Colonic mucosa (tissue), 4 donors: ENCODE data around the gene C3orf70. TPM values are rescaled to one million over a fixed set of nuclear protein-coding genes. Genes with fewer than 3 reads are reported as not detected.

Source experiments
- DNase-seq: peaks from one replicate; pipeline ENCODE4 v3.0.0-alpha.2; 2020
- H3K27ac ChIP-seq: fragments of 200-600 bp; one replicate; pipeline ENCODE4 v1.8.0; 2021
- H3K27me3 ChIP-seq: fragments of 200-600 bp; one replicate; pipeline ENCODE4 v1.8.0; 2021
- H3K36me3 ChIP-seq: fragments of 200-600 bp; one replicate; pipeline ENCODE4 v1.8.0; 2021
- H3K4me1 ChIP-seq: fragments of 200-600 bp; one replicate; pipeline ENCODE4 v1.8.0; 2021; ENCODE audit warnings: mild to moderate bottlenecking
- H3K4me3 ChIP-seq: fragments of 200-600 bp; one replicate; pipeline ENCODE4 v1.8.0; 2021
- H3K9ac ChIP-seq, 2 donors: one replicate each; pipeline ENCODE4 v1.7.0; 2013; ENCODE audit warnings: control low read depth in 2 of 2, low read depth in 2 of 2, low read length in 2 of 2
- H3K9me3 ChIP-seq: fragments of 200-600 bp; one replicate; pipeline ENCODE4 v1.8.0; 2021
- CTCF ChIP-seq: fragments of 200-600 bp; IDR thresholded peaks from one replicate; pipeline ENCODE4 v1.8.0; 2022; ENCODE audit warnings: antibody characterized with exemption, mild to moderate bottlenecking
- intact Hi-C: fragments of 100-400 bp; cut with DNase I; formaldehyde crosslinking; loops from one replicate; pipeline ENCODE4 v1.14.1; 2022
- total RNA-seq, 2 donors: library from RNA; stranded (reverse); fragmentation: NEBNext Ultra II Directional in 1 of 2; extraction: Animal tissue kit (Norgen Biotek cat#: 25700) in 1 of 2; gene quantifications; one replicate each; pipeline ENCODE4 v1.2.1, GENCODE V29; 2021
- donor health status: healthy.
- donor health status: DM: no; HTN: no; CAD: no.
- donor health status: DM: no; HTN: no; CAD: no.

The C3orf70 gene
- total RNA-seq, 2 donors from 2014 or later = 8.4 to 12.7 TPM

DNA sequence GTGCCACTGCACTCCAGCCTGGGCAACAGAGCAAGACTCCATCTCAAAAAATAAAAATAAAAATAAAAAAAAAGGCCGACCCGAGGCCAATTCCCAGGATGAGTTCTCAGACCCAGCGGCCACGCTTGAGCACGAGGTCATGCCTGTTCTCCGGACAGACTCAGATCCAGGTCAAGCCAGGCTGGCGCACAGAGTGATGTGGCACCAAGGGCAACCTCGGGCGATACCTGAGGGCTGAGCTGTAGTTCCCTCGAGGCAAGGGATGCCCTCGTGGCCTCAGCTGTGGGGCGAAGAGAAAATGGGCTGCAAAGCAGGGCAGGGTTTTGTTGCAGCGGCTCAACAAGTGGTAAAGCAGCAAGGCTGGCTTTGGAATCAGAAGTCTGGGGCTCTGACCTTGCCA lies 77.3 kb downstream of the C3orf70 start:
- intact Hi-C loops = no loop called here
- H3K9me3 ChIP-seq = no peaks in the 10 kb centered on the region

DNA sequence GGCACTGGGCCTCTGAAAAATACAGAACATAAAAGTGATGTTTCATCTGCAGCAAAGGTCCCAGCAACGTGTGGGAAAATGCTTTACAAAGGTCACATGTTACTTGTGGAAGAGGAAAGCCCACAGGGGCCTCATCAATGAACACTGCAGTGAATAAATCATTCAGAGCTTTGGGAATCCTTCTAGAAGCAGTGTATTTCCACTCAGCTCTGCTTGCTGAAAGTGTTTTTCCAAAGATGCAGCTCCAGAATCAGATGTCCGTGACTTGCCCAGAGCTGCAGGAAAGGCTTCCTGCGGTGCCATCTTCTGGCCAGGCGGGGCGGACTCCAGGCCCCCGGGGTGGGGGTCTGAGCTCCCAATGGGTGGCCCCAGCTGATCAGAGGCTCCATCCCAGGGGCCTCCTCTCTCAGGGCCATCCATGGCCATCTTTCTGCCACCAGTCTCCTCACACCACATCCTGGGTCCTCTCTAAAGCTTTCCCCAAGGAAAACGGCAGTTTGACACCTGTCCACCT lies 81.5 kb downstream of the C3orf70 start:
- H3K9ac ChIP-seq = no peak overlapping the region
- intact Hi-C loops = loop anchor here (5.0 kb wide), 1 partner anchor 106 kb away; no protein-coding TSS in a partner anchor
- H3K9me3 ChIP-seq = no peaks in the 10 kb centered on the region
- H3K4me1 ChIP-seq = peaks cover 13% of the 10 kb centered on the region
- no peaks in the 10 kb centered on the region for H3K36me3 ChIP-seq
- TF ChIP-seq CTCF = no peak
- H3K4me3 ChIP-seq = no peak overlapping the region
- DNase-seq = no peak
- H3K27me3 ChIP-seq = no peaks in the 10 kb centered on the region
- no peak overlapping the region for H3K27ac ChIP-seq

More for the DNA sequence above, 77.3 kb downstream of the C3orf70 start:
- Histone ChIP-seq H3K36me3 (no peaks in the 10 kb centered on the region), H3K27ac (no peak overlapping the region), H3K9ac (no peak overlapping the region), H3K4me1 (peaks cover under 1% of the 10 kb centered on the region), H3K27me3 (no peaks in the 10 kb centered on the region), H3K4me3 (no peak overlapping the region)
- no peak for DNase-seq
- TF ChIP-seq CTCF = no peak

DNA sequence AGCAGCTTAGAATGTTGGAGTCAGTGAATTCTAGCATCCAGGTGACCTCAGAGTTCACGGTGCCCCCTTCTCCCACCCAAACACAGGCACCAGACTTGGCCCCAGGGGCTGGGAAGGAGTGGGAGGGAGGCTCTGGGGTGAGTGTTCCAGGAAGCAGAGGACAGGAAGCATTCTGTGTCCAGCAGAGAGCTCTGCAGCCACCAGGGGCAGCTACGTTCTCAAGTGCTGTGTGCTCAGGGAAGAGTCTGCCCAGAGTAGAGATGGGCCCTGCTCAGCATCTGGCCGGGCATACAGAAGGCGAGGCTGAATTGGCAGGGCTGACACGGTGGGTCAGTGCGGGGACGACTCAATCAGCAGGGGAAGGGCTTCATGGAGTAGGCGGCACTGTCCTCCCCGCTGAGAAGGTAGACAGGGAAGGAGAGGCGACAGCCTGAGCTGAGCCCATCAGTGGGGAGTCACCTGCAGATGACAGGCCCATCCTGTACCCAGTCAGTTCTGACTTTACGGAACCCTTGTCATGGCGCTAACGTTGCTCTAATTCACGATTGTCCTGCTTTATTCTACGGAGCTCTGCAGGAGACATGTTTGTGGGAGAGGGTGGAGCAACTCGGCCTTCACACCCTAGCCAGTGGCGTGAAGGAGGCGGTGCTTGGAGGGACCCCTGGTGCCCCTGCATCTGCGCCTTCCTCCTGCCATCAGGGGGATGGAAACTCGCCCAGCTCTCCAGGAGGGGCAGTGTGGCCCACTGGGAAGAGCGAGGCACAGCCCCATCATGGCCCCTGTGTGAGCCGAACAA lies 82.2 kb downstream of the C3orf70 start:
- Histone ChIP-seq H3K36me3 (no peaks in the 10 kb centered on the region), H3K4me3 (no peak overlapping the region), H3K9me3 (no peaks in the 10 kb centered on the region), H3K27me3 (no peaks in the 10 kb centered on the region), H3K4me1 (peaks cover 13% of the 10 kb centered on the region), H3K9ac (peak overlapping the region in 1 of 2 donors; percentile 58), H3K27ac (peak overlapping the region; percentile 84)
- TF ChIP-seq CTCF = peak; percentile 41
- peak; percentile 61 for DNase-seq
- intact Hi-C loops = loop anchor here (5.0 kb wide), 1 partner anchor 107 kb away; no protein-coding TSS in a partner anchor

GRCh38 chr3:185069037-185070030 lies 83.5 kb downstream of the C3orf70 start:
- H3K27me3 ChIP-seq = no peaks in the 10 kb centered on the region
- H3K4me3 ChIP-seq = no peak overlapping the region
- H3K9me3 ChIP-seq = no peaks in the 10 kb centered on the region
- H3K36me3 ChIP-seq = no peaks in the 10 kb centered on the region
- peaks cover 13% of the 10 kb centered on the region for H3K4me1 ChIP-seq
- H3K9ac ChIP-seq = peak overlapping the region; percentile 40 to 58
- peak; percentile 87 for DNase-seq
- intact Hi-C loops = loop anchor here (5.0 kb wide), 1 partner anchor 108 kb away; no protein-coding TSS in a partner anchor
- peak overlapping the region; percentile 84 for H3K27ac ChIP-seq
- TF ChIP-seq CTCF = no peak

- Histone ChIP-seq H3K27me3 (no peaks in the 10 kb centered on the region), H3K4me1 (peaks cover 13% of the 10 kb centered on the region), H3K4me3 (no peak overlapping the region), H3K9ac (no peak overlapping the region), H3K27ac (no peak overlapping the region), H3K9me3 (no peaks in the 10 kb centered on the region), H3K36me3 (no peaks in the 10 kb centered on the region)
- no peak for TF ChIP-seq CTCF
- DNase-seq = no peak
- intact Hi-C loops = no loop called here
These were observed 85.7 kb downstream of the C3orf70 start for GRCh38 chr3:185067173-185067572.
